A673 (cell line): ENCODE measurements around the gene LAMA3.

ENCODE experiments used
- CTCF ChIP-seq: fragments of 300-800, 200-600 bp; sonication (generic); conservative IDR thresholded peaks from 2 replicates; pipeline ENCODE4 v1.5.1; 2017; ENCODE audit warnings: low read depth, mild to moderate bottlenecking, antibody characterized with exemption, low read length, moderate library complexity, mixed read lengths
- EZH2 ChIP-seq: fragments of 200-600 bp; sonication (generic); IDR thresholded peaks from 2 replicates; pipeline ENCODE4 v1.6.1; 2017; ENCODE audit warnings: borderline replicate concordance, low read depth, mild to moderate bottlenecking, mixed read lengths, antibody characterized with exemption, low read length; ENCODE audit not compliant: poor library complexity, severe bottlenecking

- TF ChIP-seq CTCF (no peak), EZH2 (no peak)
These were observed 182.2 kb downstream of the LAMA3 start for GRCh38 chr18:23871410-23871809.
